ENCODE data around the gene LBHD2.

- TF ChIP-seq EP300 (IDR thresholded peaks at IDR 0.05), result no peak
- no peak for TF ChIP-seq POLR2A (IDR thresholded peaks at IDR 0.05)
- no peak for TF ChIP-seq CTCF (IDR thresholded peaks at IDR 0.05)
These were observed 38.6 kb upstream of the LBHD2 start for GRCh38 chr14:103045371-103045869.
